HG02588 (cell line): ENCODE data around the gene C16orf78.
A peak's percentile ranks its signal among the peaks of the same experiment; 100 is the strongest.

Source experiments
- ATAC-seq: cut with Tn5 transposase; IDR thresholded peaks from one replicate; pipeline ENCODE4 v1.9.1; 2021; ENCODE audit warnings: mild to moderate bottlenecking, moderate library complexity; ENCODE audit not compliant: unreplicated experiment

Gene C16orf78

GRCh38 chr16:49428808-49429207, 55.2 kb downstream of the C16orf78 start:
- ATAC-seq = no peak

- no peak for ATAC-seq
Measured at GRCh38 chr16:49431040-49431439, 57.4 kb downstream of the C16orf78 start.

GRCh38 chr16:49431591-49432290, 58.1 kb downstream of the C16orf78 start:
- ATAC-seq = no peak

GRCh38 chr16:49434733-49435132, 61.1 kb downstream of the C16orf78 start:
- no peak for ATAC-seq

GRCh38 chr16:49436181-49436580, 62.6 kb downstream of the C16orf78 start:
- ATAC-seq = no peak

DNA sequence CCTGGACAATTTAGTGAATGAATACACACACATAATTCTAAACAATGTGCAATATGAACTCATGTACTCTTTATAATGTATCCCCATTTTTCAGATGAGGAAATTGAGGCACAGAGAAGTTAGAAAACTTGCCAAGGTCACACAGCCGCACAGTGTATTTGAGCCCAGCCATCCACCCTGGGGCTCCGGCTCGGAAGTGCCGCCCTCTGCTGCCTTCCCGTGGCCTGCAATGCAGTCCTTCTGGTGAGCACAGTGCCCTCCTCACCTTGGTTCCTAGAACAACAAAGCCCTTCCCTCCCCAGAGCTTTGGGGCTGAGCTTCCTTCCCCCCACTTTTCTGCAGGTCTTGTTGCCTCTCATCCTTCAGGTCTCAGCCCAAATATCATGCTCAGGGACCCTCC, 63.7 kb downstream of the C16orf78 start:
- ATAC-seq = no peak

GRCh38 chr16:49439050-49439449, 65.4 kb downstream of the C16orf78 start:
- ATAC-seq = no peak

DNA sequence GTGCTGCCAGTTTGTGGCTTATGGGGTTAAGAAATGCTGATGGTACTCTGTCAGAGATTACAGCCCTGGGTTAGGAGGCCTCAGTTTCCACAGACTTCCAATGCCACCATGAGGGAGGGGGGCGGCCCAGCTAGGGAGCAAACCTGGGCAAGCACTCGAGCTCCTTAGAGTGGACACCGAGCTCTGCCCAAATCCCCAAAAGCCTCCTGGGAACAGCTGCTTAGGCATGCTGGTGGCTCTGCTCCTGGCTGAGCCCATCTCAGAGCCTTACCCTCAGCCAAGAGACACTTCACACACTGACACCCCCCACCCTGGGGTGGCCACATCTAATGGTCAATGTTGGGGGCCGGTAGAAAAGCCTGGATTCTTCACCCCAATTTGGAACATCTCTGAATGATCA, 66.1 kb downstream of the C16orf78 start:
- ATAC-seq = no peak

DNA sequence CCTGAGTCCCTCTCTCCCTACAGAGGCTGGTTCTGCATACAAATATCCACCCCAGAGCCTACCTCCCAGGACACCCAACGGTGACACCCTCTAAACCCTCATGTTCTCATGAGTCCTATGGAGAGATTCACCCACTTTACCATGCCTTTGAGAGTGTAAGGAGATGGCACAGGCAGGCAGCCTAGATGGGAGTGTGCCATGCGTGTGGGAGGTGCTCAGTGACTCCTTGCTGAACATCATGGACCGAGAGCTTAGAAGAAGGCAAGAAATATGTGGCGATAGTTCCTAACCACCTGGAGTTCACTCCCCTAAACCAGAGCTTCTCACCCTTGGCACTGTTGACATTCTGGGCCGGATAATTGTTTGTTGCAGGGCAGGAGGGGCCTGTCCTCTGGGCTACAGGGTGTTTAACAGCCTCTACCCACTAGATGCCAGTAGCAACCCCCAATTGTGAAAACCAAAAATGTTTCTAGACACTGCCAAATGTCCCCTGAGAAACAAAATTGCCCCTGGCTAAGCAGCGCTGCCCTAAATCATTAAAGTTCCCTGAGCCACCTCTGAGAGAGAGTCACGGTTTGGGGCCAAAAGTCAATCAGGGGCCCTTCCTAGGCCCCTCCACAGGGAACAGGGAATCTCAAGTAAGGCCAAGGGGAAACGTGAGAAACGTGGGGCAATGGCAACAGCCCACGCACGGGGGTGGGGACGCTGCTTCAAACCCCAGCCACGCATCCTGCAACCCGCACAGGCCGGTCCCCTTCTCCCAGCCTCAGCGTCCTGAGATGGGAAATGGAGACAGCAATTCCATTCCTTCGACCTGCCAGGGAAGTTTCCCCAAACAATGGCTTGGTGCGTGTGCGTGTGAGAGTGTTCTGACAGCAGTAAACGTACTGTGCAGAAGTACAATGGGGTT, 66.8 kb downstream of the C16orf78 start:
- no peak for ATAC-seq

- peak; percentile 96 for ATAC-seq
Measured at GRCh38 chr16:49441366-49441780, 67.8 kb downstream of the C16orf78 start.

DNA sequence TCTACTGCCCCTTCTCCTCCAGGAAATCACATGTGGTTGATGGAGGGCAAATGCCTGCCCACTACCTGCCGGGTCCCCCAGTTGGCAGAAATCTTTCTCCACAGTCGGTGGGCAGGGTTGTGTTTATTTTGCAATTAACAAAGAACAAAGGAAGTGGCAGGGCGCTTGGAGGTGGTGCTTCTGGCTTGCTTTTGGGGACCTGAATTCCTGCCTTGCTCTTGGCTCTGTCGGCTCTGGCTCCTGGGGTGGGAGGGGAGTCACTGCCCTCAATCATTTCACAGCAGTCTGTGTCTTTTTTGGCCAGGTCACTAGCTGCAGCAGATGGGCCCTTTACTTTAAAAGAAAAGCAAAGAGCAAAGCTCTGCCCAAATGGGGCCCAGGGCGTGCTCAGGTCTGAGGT, 69.2 kb downstream of the C16orf78 start:
- no peak for ATAC-seq

DNA sequence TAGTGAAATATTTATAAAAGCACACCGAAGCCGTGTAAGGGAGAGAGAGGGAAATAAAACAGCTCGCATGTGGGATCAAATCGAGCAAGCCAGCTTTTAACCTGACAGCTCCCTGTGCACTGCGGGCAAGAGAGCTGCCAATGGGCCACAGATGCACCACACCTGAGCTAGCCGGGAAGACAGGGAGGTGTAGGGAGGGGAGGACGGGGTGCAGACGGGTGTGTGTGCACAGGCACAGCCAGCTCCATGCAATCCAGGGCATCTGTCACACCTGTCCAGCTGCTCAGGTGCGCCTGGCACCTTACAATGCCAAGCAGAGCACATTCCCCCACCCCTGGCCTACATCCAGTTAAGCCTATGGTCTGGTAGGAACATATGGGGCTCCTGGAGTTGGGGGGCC, 70.0 kb downstream of the C16orf78 start:
- no peak for ATAC-seq

DNA sequence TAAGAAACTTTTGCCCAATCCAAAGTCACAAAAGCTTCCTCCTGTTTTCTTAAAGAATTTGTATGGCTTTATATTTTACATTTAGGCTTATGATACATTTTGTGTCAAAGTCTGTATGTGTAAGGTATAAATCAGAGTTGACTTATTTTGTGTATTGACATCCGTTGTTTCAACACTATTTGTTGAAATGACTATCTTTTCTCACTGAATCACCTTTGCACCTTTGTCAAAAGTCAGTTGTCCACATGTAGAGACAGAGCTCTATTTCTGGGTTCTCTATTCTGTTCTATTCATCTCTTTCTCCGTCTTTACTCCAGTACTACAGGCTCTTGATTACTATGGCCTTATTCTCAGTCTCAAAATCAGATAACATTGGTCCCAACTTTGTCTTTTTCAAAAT, 73.2 kb downstream of the C16orf78 start:
- no peak for ATAC-seq
